B cell (primary cell): Measurements from ENCODE around the gene ARHGAP27. TPM values are rescaled to one million over a fixed set of nuclear protein-coding genes. Genes with fewer than 3 reads are reported as not detected.

Experiments
- ATAC-seq: fragments of 200-7000 bp; cut with Tn5 transposase; one replicate; pipeline ENCODE4 v1.10.0; 2021; ENCODE audit warnings: low read depth, mild to moderate bottlenecking, moderate number of reproducible peaks, moderate library complexity
- CTCF ChIA-PET: fragments of 350-600 bp; sonication (Branson Sonifier 250); formaldehyde crosslinking; loops from one replicate; lab custom pipeline; 2021; ENCODE audit warnings: antibody characterized with exemption, inconsistent platforms; lab: Charles Lee
- POLR2A ChIA-PET: fragments of 350-600 bp; sonication (Branson Sonifier 250); formaldehyde crosslinking; loops from one replicate; lab custom pipeline; 2021; ENCODE audit warnings: antibody characterized with exemption; lab: Charles Lee
- DNase-seq: peaks from one replicate; pipeline ENCODE4 v3.0.0; 2013
- H2AFZ ChIP-seq: 2 replicates; pipeline ENCODE4 v1.6.1; 2012; ENCODE audit warnings: mild to moderate bottlenecking, low read depth, low read length; ENCODE audit not compliant: insufficient read depth, poor library complexity, severe bottlenecking
- H3K27ac ChIP-seq, 2 donors: 1 replicate in 1 of 2; 2 replicates in 1 of 2; pipeline ENCODE4 v1.5.1; 2012 to 2013; ENCODE audit warnings: low read length in 2 of 2, mild to moderate bottlenecking in 2 of 2, moderate library complexity in 1 of 2
- H3K27me3 ChIP-seq, 4 experiments: fragments of 200-600 bp in 1 of 4; sonication (generic) in 1 of 4; replicated peaks in 1 of 4; 1 replicate in 2 of 4; 2 replicates in 2 of 4; pipeline versions ENCODE4 v1.6.1 to v1.7.0; 2013 to 2016; ENCODE audit warnings: low read length in 3 of 4, mild to moderate bottlenecking in 2 of 4, mixed read lengths in 1 of 4, moderate library complexity in 1 of 4; ENCODE audit not compliant: insufficient read depth in 4 of 4, control insufficient read depth in 3 of 4; ENCODE audit errors: control extremely low read depth in 1 of 4
- H3K36me3 ChIP-seq, 2 experiments: replicated peaks in 1 of 2; 1 replicate in 1 of 2; 2 replicates in 1 of 2; pipeline versions ENCODE4 v1.6.1 to v1.7.1; 2013; ENCODE audit warnings: low read length in 1 of 2; ENCODE audit not compliant: insufficient read depth in 2 of 2, control insufficient read depth in 1 of 2; ENCODE audit errors: control extremely low read depth in 1 of 2, extremely low read depth in 1 of 2
- H3K4me1 ChIP-seq, 2 donors: fragments of 200-600 bp in 1 of 2; sonication (generic) in 1 of 2; 1 replicate in 1 of 2; 2 replicates in 1 of 2; pipeline versions ENCODE4 v1.5.1 to v1.6.1; 2013 to 2017; ENCODE audit warnings: low read length in 2 of 2; ENCODE audit not compliant: control insufficient read depth in 2 of 2, insufficient read depth in 2 of 2
- H3K4me2 ChIP-seq: replicated peaks from 2 replicates; pipeline ENCODE3; 2012; ENCODE audit warnings: mild to moderate bottlenecking, low read depth, low read length; ENCODE audit not compliant: poor library complexity, severe bottlenecking
- H3K4me3 ChIP-seq, 5 experiments: fragments of 200-600 bp in 1 of 5; sonication (generic) in 1 of 5; 1 replicate in 3 of 5; 2 replicates in 2 of 5; pipeline versions ENCODE4 v1.5.1 to v1.7.0; 2011 to 2016; ENCODE audit warnings: low read length in 4 of 5, mild to moderate bottlenecking in 4 of 5, low read depth in 2 of 5, control low read depth in 1 of 5, moderate library complexity in 1 of 5; ENCODE audit not compliant: insufficient read depth in 1 of 5; ENCODE audit errors: control extremely low read depth in 1 of 5, extremely low read depth in 1 of 5
- H3K79me2 ChIP-seq: fragments of 200-600 bp; sonication (generic); one replicate; pipeline ENCODE4 v1.6.0; 2016; ENCODE audit warnings: low read length; ENCODE audit not compliant: control insufficient read depth, insufficient read depth
- H3K9ac ChIP-seq: fragments of 200-600 bp; sonication (generic); 2 replicates; pipeline ENCODE4 v1.6.1; 2017; ENCODE audit warnings: mild to moderate bottlenecking, low read length, moderate library complexity
- H3K9me3 ChIP-seq, 3 donors: one replicate each; pipeline versions ENCODE4 v1.6.1 to v1.7.1; 2013; ENCODE audit warnings: low read length in 2 of 3; ENCODE audit not compliant: control insufficient read depth in 2 of 3, insufficient read depth in 1 of 3; ENCODE audit errors: control extremely low read depth in 1 of 3
- H4K20me1 ChIP-seq: 2 replicates; pipeline ENCODE4 v1.6.0; 2012; ENCODE audit warnings: mild to moderate bottlenecking, low read length; ENCODE audit not compliant: insufficient read depth, control insufficient read depth, poor library complexity, severe bottlenecking
- H3K27ac Mint-ChIP-seq: one replicate; pipeline ENCODE4 v1.8.0; 2021; ENCODE audit warnings: mixed read lengths
- H3K27me3 Mint-ChIP-seq: one replicate; pipeline ENCODE4 v1.8.0; 2021; ENCODE audit warnings: mixed read lengths
- H3K4me1 Mint-ChIP-seq: one replicate; pipeline ENCODE4 v1.8.0; 2021; ENCODE audit warnings: mixed read lengths
- H3K4me3 Mint-ChIP-seq: one replicate; pipeline ENCODE4 v1.8.0; 2021; ENCODE audit warnings: mixed read lengths
- H3K9me3 Mint-ChIP-seq: one replicate; pipeline ENCODE4 v1.8.0; 2022; ENCODE audit warnings: mixed read lengths; ENCODE audit not compliant: insufficient read depth
- EZH2 ChIP-seq: IDR thresholded peaks from 2 replicates; pipeline ENCODE4 v1.6.1; 2012; ENCODE audit warnings: borderline replicate concordance, low read depth, mild to moderate bottlenecking, moderate library complexity, low read length; ENCODE audit not compliant: insufficient read depth, poor library complexity, severe bottlenecking
- WGBS: methylation state at CpG from one replicate; pipeline ENCODE4 v1.1.5; 2013; ENCODE audit warnings: missing lambda C conversion rate; ENCODE audit not compliant: insufficient coverage; 5-methylcytosine and 5-hydroxymethylcytosine counted together
- intact Hi-C: fragments of 100-400 bp; cut with micrococcal nuclease; formaldehyde crosslinking; loops from one replicate; pipeline ENCODE4 v1.10.0; 2022
- polyA plus RNA-seq: library from polyadenylated mRNA; depleted of rRNA; stranded (reverse); fragments of >200 nt; gene quantifications from 2 replicates; pipeline ENCODE4 v1.2.3, GENCODE V29; 2012
- total RNA-seq, 2 donors: library from RNA; stranded (reverse); fragments of 120-200 nt in 1 of 2; gene quantifications; 1 replicate in 1 of 2; 2 replicates in 1 of 2; pipeline versions ENCODE4 v1.2.3 to v1.2.4, GENCODE V29; 2013 to 2022
- TF ChIP-seq, protein P1 (sequence below): fragments of 200-600 bp; IDR thresholded peaks from one replicate; pipeline ENCODE4 v1.8.0; 2022; ENCODE audit warnings: antibody characterized with exemption, mild to moderate bottlenecking

Gene ARHGAP27
- total and polyA plus RNA-seq, 2 donors (not counting 1 experiment from before 2014, with no cell fraction given): 159 to 227 TPM

DNA sequence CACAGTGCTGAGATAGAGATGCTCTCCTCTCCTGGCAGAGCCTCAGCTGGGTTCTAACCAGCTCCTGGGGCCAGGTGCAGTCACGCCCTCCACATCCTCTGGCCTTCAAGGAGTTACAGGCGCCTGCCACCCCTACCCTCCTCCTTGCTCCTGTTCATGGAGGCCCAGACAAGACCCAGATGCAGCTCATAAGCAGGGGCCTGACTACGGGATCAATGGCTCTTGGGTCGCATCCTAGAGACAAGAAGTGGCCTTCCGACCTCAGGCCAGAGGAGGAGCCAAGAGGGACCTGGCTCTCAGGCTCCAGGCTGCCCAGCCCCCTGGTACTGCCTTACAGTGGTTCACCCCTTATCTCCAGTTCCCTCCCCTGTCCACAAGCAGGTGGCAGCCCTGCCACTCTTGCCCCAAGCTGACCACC is 23.0 kb downstream of the ARHGAP27 start:
- peaks cover 76% of the 10 kb centered on the region for H3K79me2 ChIP-seq

More for the DNA sequence above, 23.0 kb downstream of the ARHGAP27 start:
- DNase-seq (peak; percentile 41), ATAC-seq (peak; percentile 6)
- peaks cover 0 to 3% (median 0%) of the 10 kb centered on the region in 3 donors for H3K9me3 ChIP-seq
- H3K4me3 Mint-ChIP-seq: peak overlapping the region; percentile 100
- H3K36me3 ChIP-seq: peaks cover 0 to 22% of the 10 kb centered on the region in 2 experiments
- H3K4me3 ChIP-seq: peak overlapping the region; percentile 78 to 97 (median 86)
- H3K4me1 Mint-ChIP-seq: peaks cover 79% of the 10 kb centered on the region
- CTCF ChIA-PET: interaction anchor here (0.8 to 9.3 kb wide), 6 partner anchors 8 to 190 kb away, joined by 3 to 71 read pairs (median 4); no protein-coding TSS in a partner anchor
- H3K9me3 Mint-ChIP-seq: no peaks in the 10 kb centered on the region
- peaks cover 76 to 93% of the 10 kb centered on the region in 2 donors for H3K4me1 ChIP-seq
- H4K20me1 ChIP-seq: peaks cover 31% of the 10 kb centered on the region
- H3K27me3 Mint-ChIP-seq: no peaks in the 10 kb centered on the region
- peak overlapping the region; percentile 77 for H2AFZ ChIP-seq
- peak overlapping the region; percentile 99 for H3K27ac Mint-ChIP-seq
- POLR2A ChIA-PET: interaction anchor here (0.6 to 1.6 kb wide), 3 partner anchors 12 to 348 kb away, joined by 3 read pairs; no protein-coding TSS in a partner anchor
- H3K27ac ChIP-seq: peak overlapping the region; percentile 74 to 89
- peak overlapping the region; percentile 93 for H3K4me2 ChIP-seq
- intact Hi-C loops: loop anchor here (1.0 to 5.0 kb wide), 2 partner anchors 19 to 92 kb away; partner anchors contain the start of gene MAP3K14
- H3K27me3 ChIP-seq: no peaks in the 10 kb centered on the region
- WGBS: 15% methylated on average over 4 of the region's 5 CpGs
- TF ChIP-seq EZH2: no peak
- TF ChIP-seq, protein P1, sequence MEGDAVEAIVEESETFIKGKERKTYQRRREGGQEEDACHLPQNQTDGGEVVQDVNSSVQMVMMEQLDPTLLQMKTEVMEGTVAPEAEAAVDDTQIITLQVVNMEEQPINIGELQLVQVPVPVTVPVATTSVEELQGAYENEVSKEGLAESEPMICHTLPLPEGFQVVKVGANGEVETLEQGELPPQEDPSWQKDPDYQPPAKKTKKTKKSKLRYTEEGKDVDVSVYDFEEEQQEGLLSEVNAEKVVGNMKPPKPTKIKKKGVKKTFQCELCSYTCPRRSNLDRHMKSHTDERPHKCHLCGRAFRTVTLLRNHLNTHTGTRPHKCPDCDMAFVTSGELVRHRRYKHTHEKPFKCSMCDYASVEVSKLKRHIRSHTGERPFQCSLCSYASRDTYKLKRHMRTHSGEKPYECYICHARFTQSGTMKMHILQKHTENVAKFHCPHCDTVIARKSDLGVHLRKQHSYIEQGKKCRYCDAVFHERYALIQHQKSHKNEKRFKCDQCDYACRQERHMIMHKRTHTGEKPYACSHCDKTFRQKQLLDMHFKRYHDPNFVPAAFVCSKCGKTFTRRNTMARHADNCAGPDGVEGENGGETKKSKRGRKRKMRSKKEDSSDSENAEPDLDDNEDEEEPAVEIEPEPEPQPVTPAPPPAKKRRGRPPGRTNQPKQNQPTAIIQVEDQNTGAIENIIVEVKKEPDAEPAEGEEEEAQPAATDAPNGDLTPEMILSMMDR: no peak
- H3K9ac ChIP-seq: peak overlapping the region; percentile 97
